GM10847 (cell line): ENCODE results near the gene CABCOCO1.

ENCODE experiments used
- POLR2A ChIP-seq: IDR thresholded peaks from 2 replicates; pipeline ENCODE4 v1.6.1; 2011; ENCODE audit not compliant: insufficient read length; ENCODE audit errors: extremely low read depth

Gene CABCOCO1

DNA sequence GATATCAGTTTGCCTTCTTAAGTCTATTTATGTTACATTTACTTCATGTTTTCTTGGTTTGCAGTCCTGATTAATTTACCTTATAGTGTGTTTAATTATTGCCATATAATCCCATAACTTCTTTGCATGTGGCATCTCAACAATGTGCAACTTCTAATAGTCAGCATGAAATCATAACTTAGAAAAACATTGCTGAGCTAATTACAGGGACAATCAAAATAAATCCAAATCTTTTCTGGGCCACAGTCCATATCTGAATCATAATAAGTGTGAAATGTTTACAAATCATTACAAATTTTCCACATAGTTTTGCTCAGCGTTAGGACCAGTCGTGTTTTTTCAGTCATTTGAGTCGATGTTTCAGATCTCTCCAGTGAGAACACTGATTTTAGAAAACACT lies 29.1 kb upstream of the CABCOCO1 start:
- no peak for TF ChIP-seq POLR2A

DNA sequence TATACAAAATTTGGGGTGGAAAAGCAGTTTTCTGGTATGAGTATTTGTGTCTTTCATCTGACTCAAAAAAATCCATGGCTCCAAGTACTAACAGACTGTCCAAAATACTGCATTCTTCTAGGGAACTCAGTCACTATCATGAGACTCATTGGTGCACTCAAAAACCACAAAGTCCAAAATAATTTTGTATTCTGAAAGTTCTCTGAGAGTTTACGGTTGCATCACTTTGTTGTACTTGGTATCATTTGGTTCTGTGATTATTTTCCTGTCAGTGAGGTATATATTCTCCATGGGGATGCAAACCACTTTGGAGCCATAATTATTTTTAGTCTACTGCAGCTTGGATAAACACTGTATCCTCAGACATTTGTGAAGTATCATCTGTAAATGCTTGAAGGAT lies 28.0 kb upstream of the CABCOCO1 start:
- TF ChIP-seq POLR2A = no peak

- no peak for TF ChIP-seq POLR2A
Measured at GRCh38 chr10:61635471-61635870, 27.3 kb upstream of the CABCOCO1 start.

- TF ChIP-seq POLR2A = no peak
Measured at GRCh38 chr10:61635932-61636331, 26.8 kb upstream of the CABCOCO1 start.

DNA sequence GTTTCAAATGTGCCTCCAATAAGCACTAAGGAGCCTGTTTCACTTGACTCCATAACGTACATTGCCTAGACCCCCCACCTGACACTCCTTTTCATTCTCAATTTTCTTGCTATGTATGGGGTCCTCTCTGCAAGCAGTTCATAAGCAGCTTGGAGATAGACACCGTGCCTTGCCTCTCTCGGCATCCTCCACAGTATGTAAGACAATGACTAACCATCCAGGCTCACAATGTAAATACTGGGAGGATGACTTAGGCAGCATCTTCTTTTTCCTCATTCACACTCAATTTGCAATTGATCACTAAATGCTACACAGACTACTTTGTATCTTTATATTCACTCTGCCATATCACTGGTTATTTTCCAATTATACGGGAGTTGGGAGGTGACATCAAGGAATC lies 22.8 kb upstream of the CABCOCO1 start:
- TF ChIP-seq POLR2A = no peak

GRCh38 chr10:61640856-61641255 lies 21.9 kb upstream of the CABCOCO1 start:
- no peak for TF ChIP-seq POLR2A

DNA sequence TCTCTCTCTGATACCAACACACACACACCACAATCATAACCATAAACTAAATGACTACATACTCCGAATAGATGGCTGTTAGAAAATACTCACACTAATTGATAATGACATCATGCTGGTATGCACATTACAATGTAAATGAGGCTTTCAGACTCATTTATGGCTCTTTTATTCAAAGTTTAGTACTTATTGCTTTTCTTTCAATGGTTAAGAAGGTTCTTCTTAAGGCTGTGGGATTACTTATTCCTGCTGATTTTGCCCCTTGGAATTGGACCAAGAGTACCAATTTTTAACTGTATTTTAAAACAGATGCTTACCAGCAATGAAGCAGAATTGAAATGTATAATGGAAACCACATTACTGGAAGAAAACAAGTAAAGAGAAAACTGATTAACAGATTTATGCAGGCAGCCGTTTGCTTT lies 20.6 kb upstream of the CABCOCO1 start:
- no peak for TF ChIP-seq POLR2A

GRCh38 chr10:61642676-61643075 lies 20.1 kb upstream of the CABCOCO1 start:
- TF ChIP-seq POLR2A = no peak

DNA sequence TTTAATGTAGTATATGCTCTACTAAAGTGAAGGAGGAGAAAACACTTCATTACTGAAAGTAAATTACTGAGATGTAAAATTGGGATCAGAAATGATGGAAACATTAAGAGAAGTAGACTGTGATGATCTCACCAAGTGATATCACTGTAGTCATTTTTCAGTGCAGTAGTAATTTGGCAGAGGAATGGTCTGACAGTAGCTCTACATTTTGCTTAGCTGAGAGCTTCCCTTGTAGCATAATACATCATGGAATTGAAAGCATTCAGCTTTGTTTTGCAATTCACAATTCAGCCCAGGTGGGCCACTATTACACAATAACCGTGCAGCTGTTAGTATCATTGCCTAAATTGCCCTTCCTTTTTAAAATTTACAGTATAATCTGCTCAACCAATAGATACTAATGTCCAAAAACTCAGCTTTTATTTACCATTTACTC lies 19.4 kb upstream of the CABCOCO1 start:
- no peak for TF ChIP-seq POLR2A

DNA sequence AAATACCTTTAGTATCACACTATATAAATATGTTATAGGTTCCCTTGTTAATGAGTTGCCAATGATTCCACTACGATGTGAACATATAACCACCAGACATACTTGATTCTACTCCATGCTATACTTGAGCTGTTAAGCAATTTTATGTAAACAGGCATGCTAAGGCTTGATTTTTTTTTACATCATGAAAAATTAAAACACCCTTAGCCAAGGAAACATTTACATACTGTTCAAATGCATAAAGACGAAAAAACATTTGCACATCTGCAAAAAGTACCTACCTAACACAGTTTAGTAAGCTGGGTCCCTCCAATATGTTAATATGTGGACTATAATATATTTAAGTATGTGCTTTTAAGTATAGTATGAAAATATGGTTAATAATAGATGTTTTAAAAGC lies 9.0 kb upstream of the CABCOCO1 start:
- no peak for TF ChIP-seq POLR2A

GRCh38 chr10:61655335-61655851 lies 7.3 kb upstream of the CABCOCO1 start:
- no peak for TF ChIP-seq POLR2A

DNA sequence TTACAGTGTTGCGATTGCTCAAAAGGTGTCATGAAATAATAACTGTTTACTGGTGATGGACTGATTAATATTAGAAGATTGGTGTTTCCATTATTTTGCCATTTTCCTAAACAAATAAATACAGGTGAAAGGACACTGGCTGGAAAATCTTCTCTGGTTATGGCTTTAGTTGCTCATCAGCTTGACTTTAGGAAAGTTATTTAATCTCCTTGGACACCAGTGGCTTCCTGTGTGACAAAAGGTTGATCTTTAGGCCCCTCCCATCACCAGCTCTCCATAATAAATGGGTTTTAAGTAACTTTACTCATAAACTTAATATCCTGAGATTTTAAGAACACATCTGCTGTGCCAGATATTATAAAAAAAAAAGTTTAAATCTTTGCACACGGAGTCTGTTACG lies 737 bp downstream of the CABCOCO1 start:
- no peak for TF ChIP-seq POLR2A

DNA sequence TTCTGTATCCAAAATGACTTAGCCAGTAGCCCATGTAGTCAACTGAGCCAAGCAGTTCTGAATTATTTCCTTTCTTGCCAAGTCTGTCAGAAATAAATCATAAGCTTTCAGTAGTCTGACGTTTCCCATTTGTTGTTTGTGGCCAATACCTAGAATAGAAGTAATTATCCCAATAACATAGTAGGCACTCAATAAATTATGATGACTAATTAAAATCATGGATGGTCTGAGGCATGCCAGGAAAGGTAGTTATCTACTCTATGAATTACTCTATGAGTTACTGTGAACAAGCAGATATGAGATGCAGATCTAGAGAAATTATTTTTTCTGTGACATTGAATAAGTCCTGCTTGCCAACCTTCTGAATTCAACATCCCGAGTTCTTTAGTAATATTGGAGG lies 2.3 kb downstream of the CABCOCO1 start:
- TF ChIP-seq POLR2A = no peak

DNA sequence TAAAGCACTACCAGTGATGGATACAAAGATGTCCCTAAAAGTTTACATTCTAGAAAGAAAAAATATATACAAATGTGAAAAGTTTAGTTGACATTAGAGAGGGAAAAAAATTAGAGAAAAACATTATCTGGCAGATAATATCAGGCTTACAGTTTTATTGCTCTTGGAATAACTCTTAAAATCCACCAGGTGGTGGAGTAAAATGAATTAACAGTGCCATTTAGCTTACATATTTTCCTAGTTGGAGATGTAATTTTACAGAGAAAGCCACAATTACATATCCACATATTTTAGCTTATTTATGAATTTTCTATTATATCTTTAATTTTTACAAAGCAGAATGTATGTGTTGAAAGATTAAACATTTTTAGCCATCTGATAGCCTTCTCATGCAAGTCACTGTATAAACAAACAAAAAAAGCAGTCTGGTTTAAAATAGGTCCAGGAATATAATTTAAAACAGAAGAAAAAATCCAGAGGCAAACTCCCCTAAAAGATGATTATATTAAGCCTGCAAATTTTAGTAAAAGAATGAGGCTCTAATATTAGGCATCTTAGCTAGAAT lies 6.5 kb downstream of the CABCOCO1 start:
- TF ChIP-seq POLR2A = no peak

DNA sequence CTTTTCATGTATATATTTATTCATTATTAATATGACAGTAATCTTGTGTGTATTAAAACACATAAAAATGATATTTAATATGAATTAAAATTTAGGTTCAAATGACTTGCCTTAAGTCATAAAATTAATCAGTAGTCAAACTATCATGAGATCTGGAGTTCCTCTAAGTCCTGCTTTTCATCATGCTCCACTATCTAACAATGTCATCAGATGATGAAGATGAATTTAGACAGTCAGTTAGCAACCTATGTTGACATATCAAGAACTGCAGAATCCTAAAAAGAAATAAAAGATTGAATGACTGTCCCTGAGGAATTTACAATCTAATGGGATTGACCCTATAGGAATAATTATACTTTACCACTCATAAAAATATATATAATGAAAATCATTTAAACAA lies 7.1 kb downstream of the CABCOCO1 start:
- no peak for TF ChIP-seq POLR2A

- TF ChIP-seq POLR2A = no peak
Measured at GRCh38 chr10:61673360-61673759, 10.6 kb downstream of the CABCOCO1 start.

GRCh38 chr10:61682323-61682722 lies 19.6 kb downstream of the CABCOCO1 start:
- TF ChIP-seq POLR2A = no peak
